ENCODE results near the gene BCL2. TPM values are rescaled to one million over a fixed set of nuclear protein-coding genes. Genes with fewer than 3 reads are reported as not detected.

Gene BCL2
- total RNA-seq, 1 donor, result 4.2 TPM

- DNase-seq (ENCODE audit: low read depth), result no peak
Observed at GRCh38 chr18:63286926-63287325, 32.6 kb downstream of the BCL2 start.

DNA sequence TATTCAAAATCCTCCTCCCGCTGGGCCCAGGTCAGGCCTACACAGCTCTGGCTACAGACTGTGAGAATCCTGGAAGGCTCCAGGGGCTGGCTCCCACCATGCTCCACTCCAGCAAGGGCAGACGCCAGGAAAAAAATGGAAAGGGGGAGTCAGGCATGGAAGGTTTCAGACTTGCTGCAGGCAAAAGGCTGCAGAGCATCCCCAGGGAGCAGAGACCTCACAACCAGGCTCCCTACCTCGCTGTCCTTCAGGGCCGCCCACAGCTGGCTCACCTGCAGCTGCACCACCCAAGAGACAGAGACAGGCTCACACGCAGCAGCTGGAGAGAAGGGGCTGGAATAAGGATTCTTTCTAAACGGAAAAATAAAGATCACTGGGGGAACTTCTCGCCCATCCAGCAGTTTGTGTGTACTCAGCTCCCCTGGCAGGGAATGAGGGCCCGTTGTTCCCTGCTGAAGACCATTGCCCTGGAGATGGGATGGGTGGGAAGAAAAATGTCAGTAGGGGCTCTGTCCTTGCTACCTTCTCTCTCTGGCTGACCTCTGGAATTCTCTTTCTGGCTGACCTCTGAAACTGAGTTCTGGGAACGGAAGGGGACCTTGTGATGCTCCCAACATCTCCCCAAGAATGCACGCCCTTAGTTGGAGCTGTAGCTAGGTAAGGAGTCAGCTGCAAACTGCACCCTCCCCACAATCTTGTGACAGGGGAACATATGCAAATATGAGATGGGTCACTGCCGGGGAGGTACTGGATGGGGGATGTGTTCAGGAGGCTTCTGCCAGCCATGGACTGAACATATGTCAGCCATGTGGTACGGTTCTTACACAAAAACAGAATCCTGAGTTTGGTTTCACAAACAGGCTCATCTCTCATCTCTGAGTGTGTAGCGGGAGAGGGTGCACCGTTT, 34.5 kb downstream of the BCL2 start:
- DNase-seq (ENCODE audit: low read depth), result no peak
- H3K4me3 ChIP-seq (ENCODE audit: low read depth, low read length), result no peak overlapping the region
- TF ChIP-seq, protein P1, sequence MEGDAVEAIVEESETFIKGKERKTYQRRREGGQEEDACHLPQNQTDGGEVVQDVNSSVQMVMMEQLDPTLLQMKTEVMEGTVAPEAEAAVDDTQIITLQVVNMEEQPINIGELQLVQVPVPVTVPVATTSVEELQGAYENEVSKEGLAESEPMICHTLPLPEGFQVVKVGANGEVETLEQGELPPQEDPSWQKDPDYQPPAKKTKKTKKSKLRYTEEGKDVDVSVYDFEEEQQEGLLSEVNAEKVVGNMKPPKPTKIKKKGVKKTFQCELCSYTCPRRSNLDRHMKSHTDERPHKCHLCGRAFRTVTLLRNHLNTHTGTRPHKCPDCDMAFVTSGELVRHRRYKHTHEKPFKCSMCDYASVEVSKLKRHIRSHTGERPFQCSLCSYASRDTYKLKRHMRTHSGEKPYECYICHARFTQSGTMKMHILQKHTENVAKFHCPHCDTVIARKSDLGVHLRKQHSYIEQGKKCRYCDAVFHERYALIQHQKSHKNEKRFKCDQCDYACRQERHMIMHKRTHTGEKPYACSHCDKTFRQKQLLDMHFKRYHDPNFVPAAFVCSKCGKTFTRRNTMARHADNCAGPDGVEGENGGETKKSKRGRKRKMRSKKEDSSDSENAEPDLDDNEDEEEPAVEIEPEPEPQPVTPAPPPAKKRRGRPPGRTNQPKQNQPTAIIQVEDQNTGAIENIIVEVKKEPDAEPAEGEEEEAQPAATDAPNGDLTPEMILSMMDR (IDR thresholded peaks at IDR 0.05; ENCODE audit: insufficient read depth, low read length), result no peak

More at GRCh38 chr18:63286926-63287325, 32.6 kb downstream of the BCL2 start:
- no peak overlapping the region for H3K4me3 ChIP-seq (ENCODE audit: low read depth, low read length)
- TF ChIP-seq, protein P1 (IDR thresholded peaks at IDR 0.05; ENCODE audit: insufficient read depth, low read length), result no peak

DNA sequence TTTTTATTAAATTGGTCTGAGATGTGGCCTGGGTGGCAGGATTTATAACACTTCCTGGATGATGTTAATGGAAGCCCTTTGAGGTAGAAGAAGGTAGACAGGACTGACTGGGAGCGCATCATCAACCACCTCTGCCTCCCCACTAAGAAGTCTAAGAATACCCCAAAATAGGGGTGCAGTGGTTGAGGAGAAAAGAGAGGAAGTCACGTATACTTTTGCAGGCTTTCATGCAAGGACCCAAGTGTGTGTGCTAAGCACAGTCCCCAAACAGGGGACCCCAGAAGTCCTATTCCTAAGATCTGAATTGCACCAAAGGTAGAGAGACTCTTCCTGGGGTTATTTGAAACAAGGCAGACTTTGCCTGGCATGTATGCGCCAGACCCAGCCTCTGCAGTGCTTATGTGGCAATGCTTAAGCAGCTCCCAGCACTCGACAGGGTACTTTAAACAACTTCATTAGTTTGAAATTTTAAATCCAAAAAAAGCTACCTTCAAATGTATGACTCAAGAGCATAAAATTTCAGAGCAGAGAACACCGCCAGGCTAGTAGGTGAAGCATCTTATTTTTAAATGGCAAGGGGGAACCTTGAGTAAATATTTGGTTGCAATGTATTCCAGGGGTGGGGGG, 35.3 kb downstream of the BCL2 start:
- TF ChIP-seq, protein P1 (IDR thresholded peaks at IDR 0.05; ENCODE audit: insufficient read depth, low read length), result no peak
- no peak overlapping the region for H3K4me3 ChIP-seq (ENCODE audit: low read depth, low read length)
- DNase-seq (ENCODE audit: low read depth), result no peak

DNA sequence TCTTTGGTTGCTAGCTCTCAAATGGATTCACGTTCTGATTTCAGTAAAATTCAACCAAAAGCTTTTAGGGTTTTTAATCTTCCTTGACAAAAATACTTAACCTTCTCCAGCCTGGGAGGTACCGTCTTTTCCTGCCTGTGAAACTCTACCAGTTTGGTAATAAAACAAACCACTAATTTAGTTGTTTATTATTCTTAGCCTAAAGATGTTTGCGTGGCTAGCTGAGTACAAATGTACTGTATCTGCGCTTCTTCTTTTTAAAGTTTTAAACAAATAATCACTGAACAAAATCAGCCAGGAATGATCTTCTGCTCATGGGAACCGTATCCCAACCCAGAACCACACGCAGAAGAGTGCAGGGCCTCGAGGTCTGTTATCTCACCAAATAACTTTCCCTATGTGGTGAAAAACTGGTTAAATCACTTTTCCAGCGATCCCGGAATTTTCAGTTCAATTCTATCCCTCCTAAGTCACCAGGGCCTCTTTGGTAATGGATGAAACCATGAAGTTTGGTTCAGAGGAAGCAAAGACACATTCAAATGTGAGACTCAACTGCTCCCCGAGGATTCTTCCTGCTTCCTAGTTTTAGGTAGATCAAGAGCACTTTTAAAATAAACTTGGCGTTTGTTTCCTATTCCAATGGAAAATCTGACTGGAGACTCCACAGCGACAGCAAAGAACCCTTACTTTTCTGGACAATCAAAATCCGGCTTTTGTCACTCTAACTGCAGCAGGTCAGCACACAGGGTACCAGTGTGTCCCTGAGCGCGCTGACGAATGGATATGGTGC, 36.1 kb downstream of the BCL2 start:
- no peak overlapping the region for H3K4me3 ChIP-seq (ENCODE audit: low read depth, low read length)
- no peak for DNase-seq (ENCODE audit: low read depth)
- TF ChIP-seq, protein P1 (IDR thresholded peaks at IDR 0.05; ENCODE audit: insufficient read depth, low read length), result no peak

GRCh38 chr18:63282793-63283192, 36.8 kb downstream of the BCL2 start:
- no peak overlapping the region for H3K4me3 ChIP-seq (ENCODE audit: low read depth, low read length)
- no peak for DNase-seq (ENCODE audit: low read depth)
- TF ChIP-seq, protein P1 (IDR thresholded peaks at IDR 0.05; ENCODE audit: insufficient read depth, low read length), result no peak

GRCh38 chr18:63273222-63273927, 46.2 kb downstream of the BCL2 start:
- H3K4me3 ChIP-seq (ENCODE audit: low read depth, low read length), result no peak overlapping the region
- TF ChIP-seq, protein P1 (IDR thresholded peaks at IDR 0.05; ENCODE audit: insufficient read depth, low read length), result no peak
- no peak for DNase-seq (ENCODE audit: low read depth)
